ENCODE data around the gene NEDD4L.

Gene NEDD4L

DNA sequence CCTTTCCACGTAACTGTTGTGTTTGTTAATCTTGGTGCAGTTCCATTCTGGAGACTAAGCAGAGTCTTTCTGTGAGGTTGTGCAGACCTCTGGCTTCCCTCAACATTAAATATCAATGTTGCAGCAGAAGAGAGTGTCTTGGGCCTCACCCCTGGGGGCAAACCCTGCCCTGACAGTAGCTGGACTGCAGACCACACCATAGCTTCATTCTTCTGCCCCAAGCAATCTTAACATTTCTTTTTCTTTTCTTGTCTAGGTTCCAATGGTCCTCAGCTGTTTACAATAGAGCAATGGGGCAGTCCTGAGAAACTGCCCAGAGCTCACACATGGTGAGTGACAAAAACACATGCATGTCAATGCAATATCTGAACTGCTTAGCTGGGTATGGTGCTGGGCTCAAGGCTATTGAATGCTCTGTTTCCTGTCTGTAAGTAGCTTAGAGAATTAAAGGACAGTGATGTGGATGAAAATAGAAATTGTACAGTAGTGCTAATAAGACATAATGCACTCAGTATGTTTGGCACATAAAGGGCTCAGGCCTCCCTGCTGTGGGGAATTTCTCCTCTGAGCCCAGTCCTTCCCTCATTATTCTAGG is 347.3 kb downstream of the NEDD4L start:
- no peak for DNase-seq (ENCODE audit: low read depth in 2 of 2, low spot score in 1 of 2)

GRCh38 chr18:58391932-58392323 is 347.9 kb downstream of the NEDD4L start:
- no peak for DNase-seq (ENCODE audit: low read depth in 2 of 2, low spot score in 1 of 2)

- DNase-seq (ENCODE audit: low read depth in 2 of 2, low spot score in 1 of 2), result no peak
Measured at GRCh38 chr18:58392324-58393000, 348.4 kb downstream of the NEDD4L start.

- no peak for DNase-seq (ENCODE audit: low read depth in 2 of 2, low spot score in 1 of 2)
Measured at GRCh38 chr18:58393295-58393694, 349.3 kb downstream of the NEDD4L start.

- DNase-seq (ENCODE audit: low read depth in 2 of 2, low spot score in 1 of 2), result no peak
Measured at GRCh38 chr18:58394046-58394445, 350.0 kb downstream of the NEDD4L start.

DNA sequence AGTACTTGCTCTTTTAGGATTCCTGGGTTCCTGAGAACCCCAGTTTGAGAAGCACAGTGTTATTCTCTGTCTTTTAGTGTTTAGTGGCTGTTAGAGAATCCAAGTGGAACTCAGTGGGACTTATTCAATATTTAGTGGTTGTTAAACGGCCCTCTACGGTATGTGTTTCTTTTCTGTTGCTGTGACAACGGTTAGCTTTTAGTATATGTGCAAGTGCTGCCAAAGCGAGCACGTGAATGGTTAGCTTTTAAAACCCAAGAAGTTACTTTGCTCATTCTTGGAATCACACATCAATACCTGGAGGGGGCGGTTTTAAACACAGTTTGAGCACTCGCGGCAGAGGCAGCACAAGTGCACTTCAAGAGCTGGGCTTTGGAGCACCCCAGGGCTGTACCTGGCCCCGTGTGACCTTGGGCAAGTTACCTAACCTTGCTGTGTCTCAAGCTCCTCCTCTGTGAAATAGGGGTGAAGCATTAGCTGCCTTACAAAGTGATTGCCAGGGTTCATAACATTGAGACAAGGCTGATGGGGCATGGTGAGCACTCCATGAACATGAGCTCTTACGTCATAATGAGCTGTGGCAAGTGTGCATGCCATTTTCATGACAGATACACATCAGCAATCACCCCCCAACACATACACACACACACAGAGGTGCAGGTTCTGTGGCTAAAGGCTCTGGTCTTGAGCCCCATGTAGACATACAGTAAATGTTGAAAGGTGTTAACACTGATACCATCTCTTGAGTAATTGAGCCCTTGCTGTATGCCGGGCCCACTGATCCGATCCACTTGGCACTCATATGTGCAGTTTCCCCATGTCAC is 350.8 kb downstream of the NEDD4L start:
- no peak for DNase-seq (ENCODE audit: low read depth in 2 of 2, low spot score in 1 of 2)

GRCh38 chr18:58396144-58396543 is 352.1 kb downstream of the NEDD4L start:
- no peak for DNase-seq (ENCODE audit: low read depth in 2 of 2, low spot score in 1 of 2)

- DNase-seq (ENCODE audit: low read depth in 2 of 2, low spot score in 1 of 2), result no peak
Measured at GRCh38 chr18:58396966-58397365, 352.9 kb downstream of the NEDD4L start.

DNA sequence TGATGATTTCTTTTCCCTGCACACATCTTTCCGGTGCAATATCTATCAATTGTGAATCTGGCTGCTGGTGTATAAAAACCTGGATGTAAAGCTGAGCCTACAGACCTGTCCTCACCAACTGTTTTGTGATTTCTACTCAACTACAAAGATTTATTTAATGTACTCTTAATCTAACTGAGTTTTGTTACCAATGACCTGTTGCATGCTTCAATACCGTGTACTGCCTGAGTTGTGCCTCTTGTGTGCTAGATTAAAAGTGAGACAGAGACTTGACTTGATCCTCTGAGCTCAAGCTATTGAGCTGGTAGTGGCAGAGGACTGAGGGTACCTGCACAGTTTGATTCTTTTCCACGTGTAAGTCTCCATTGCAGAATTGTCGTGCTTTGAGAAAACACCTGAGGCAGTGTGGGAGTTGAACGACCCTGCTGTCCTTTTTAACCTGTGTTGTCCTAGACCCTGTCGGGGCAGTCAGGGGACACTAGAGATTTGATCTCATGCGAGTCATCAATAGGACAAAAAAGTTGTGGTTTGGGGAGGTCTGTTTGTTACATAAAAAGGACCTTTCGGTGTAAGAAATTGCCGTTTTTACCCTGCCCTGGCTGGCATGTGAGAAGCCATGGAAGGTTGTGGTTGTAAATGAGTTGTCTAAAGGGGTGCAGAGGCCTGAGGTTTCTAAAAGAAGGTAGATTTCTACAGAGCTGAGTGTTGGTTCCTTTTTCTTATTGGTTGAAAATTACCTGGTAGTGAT is 353.5 kb downstream of the NEDD4L start:
- no peak for DNase-seq (ENCODE audit: low read depth in 2 of 2, low spot score in 1 of 2)

DNA sequence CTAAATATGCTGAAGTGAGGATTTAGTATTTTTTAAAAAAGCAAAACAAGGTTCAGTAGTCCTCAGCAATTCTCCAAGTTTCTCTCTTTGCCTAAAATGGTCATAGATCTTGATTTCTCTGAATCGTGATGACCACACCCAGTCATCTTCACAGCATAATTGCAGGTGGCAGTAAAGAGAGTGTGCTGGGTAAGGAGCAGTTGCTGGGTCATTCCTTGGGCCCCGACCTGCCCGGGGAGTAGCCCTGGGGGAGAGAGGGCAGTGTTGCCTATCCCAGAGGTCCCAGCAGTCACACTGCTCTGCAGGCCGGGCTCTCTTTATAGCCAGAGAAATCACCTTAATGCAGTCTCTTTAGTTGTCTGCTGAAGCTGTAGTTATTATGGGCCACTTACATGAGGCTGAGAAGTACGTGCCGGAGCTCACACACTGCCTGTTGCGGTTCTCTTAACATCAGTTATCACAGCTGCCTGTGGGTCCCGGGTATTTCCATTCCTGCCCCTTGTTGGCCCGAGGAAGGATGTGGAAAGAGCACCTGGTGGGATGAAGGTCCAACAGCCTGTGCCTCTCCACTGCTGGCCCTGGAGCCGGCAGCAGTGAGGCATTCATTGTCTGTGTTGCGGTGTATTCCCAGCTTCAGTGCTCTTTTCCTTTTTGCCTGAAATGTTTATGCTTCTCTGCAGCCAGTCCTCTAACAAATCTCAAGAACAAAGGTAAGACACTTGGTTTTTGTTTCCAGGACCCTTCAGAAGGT is 354.8 kb downstream of the NEDD4L start:
- no peak for DNase-seq (ENCODE audit: low read depth in 2 of 2, low spot score in 1 of 2)

- DNase-seq (ENCODE audit: low read depth in 2 of 2, low spot score in 1 of 2), result no peak
Measured at GRCh38 chr18:58400331-58400870, 356.4 kb downstream of the NEDD4L start.

GRCh38 chr18:58401191-58401590 is 357.2 kb downstream of the NEDD4L start:
- DNase-seq (ENCODE audit: low read depth in 2 of 2, low spot score in 1 of 2), result no peak

DNA sequence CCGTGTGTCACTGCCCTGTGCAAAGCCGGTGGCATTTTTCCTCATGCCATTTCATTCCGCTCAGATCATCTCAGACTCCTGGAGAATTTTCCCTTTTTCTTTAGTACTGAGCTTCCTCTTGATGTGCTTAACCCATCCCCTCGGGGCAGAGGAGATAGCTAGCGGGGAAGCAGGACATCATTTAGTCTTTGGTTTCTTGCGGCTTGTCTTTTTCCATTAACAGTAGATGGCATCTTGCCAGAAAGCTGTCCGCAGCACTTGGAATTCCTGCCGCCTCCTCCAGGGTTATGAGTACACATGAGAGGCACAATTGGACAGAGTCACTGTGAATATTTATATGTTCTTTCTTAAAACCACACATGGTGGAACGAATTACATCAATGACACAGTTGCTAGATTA is 358.2 kb downstream of the NEDD4L start:
- DNase-seq (ENCODE audit: low read depth in 2 of 2, low spot score in 1 of 2), result no peak

DNA sequence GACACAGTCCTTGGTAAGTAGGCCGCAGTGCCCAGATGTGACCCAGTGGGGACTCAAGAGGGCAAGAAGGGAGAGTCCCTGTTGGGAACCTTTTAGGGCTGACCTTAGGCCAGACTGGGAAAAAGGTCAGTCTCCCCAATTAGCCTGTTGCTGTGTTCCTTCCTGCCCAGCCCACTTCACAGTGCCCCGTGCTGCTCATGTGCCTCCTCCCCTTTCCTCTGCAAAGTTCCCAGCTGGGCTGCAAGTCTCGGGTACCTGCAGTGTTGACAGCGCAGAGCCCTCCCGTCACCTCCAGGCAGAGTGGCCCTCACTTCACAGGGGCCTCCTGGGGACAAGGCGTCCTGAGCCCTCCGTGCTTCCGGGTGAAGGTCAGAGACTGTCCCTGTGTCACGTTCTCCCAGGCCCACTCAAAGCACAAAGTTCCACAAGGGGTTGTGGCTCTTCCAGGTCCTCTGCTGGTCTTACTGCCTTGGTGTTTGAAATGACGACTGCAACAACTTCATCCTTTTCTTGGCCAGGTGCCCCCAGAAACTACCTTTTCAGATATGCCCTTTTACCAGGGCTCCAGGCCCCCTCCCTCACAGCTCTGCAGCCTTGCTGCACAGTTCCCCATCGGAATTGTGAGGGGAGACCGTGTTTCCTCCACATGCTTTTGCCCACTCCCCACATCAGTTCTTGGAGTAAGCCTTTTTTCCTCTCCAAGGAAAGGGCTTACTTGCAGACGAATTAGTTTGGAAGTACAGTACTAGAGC is 359.1 kb downstream of the NEDD4L start:
- no peak for DNase-seq (ENCODE audit: low read depth in 2 of 2, low spot score in 1 of 2)

GRCh38 chr18:58403799-58404455 is 359.9 kb downstream of the NEDD4L start:
- DNase-seq (ENCODE audit: low read depth in 2 of 2, low spot score in 1 of 2), result no peak

- no peak for DNase-seq (ENCODE audit: low read depth in 2 of 2, low spot score in 1 of 2)
Measured at GRCh38 chr18:58405107-58405898, 361.3 kb downstream of the NEDD4L start.

DNA sequence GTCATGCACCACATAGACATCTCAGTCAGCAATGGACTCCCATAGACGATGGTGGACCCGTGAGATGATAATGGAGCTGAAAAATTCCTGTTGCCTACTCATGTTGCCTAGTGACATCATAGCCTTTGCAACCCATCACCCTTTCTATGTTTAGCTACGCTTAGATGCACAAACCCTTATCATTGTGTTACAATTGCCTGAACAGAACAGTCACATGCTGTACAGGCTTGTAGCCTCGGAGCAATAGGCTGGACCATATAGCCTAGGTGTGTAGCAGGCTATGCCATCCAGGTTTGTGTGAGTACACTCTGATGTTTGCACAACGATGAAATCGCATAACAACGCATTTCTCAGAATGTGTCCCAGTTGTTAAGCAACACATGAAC is 363.2 kb downstream of the NEDD4L start:
- no peak for DNase-seq (ENCODE audit: low read depth in 2 of 2, low spot score in 1 of 2)

- DNase-seq (ENCODE audit: low read depth in 2 of 2, low spot score in 1 of 2), result no peak
Measured at GRCh38 chr18:58407649-58408407, 363.8 kb downstream of the NEDD4L start.
